Cardiac septum (tissue), 1 donor: Measurements from ENCODE around the gene PHLDA3. TPM values are rescaled to one million over a fixed set of nuclear protein-coding genes. Genes with fewer than 3 reads are reported as not detected.
"Not testable (repeated sequence)": the region's sequence is repeated elsewhere in the genome, so short reads cannot be mapped to it uniquely, and the experiment has no call there.

ENCODE experiments used
- DNase-seq: peaks from one replicate; pipeline ENCODE4 v3.0.0-alpha.2; 2020; ENCODE audit warnings: low spot score
- intact Hi-C: fragments of 100-400 bp; cut with DNase I; formaldehyde crosslinking; loops from one replicate; pipeline ENCODE4 v1.14.0; 2022
- total RNA-seq: library from RNA; stranded (reverse); fragmentation: NEBNext Ultra II Directional; extraction: Animal tissue kit (Norgen Biotek cat#: 25700); gene quantifications from one replicate; pipeline ENCODE4 v1.2.1, GENCODE V29; 2021
- donor health status: DM: no; HTN: no; CAD: no.

The PHLDA3 gene
- total RNA-seq, 1 donor from 2014 or later, result 44.6 TPM

DNA sequence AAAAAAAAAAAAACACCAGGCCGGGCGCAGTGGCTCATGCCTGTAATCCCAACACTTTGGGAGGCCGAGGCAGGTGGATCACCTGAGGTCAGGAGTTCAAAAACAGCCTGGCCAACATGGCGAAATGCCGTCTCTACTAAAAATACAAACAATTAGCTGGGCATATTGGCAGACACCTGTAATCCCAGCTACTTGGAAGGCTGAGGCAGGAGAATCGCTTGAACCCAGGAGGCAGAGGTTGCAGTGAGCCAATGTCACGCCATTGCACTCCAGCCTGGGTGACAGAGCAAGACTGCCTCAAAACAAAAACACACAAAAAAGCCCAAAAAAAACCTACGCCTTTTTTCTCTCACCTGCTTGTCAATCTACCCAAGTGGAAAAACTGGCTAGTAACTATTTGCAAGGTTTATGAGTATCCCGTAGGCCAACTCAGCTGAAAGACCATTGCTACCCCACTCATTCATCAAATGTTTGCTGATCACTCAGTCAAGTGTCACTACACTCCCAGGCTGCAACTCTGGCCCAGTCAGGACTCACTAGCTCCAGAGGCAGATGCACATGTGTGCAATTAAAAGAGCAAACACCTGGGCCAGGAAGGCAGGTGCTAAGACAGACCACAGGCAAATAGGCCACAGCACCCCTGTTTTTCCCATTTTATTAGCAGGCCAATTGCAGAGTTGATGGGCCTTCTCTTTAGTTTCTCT lies 36.0 kb upstream of the PHLDA3 start:
- DNase-seq, result no peak
- intact Hi-C loops, result loop anchor here (1.0 kb wide), 1 partner anchor 8 kb away; no protein-coding TSS in a partner anchor

- intact Hi-C loops, result no loop called here
- DNase-seq, result no peak
These were observed 35.2 kb upstream of the PHLDA3 start for GRCh38 chr1:201504179-201504631.

DNA sequence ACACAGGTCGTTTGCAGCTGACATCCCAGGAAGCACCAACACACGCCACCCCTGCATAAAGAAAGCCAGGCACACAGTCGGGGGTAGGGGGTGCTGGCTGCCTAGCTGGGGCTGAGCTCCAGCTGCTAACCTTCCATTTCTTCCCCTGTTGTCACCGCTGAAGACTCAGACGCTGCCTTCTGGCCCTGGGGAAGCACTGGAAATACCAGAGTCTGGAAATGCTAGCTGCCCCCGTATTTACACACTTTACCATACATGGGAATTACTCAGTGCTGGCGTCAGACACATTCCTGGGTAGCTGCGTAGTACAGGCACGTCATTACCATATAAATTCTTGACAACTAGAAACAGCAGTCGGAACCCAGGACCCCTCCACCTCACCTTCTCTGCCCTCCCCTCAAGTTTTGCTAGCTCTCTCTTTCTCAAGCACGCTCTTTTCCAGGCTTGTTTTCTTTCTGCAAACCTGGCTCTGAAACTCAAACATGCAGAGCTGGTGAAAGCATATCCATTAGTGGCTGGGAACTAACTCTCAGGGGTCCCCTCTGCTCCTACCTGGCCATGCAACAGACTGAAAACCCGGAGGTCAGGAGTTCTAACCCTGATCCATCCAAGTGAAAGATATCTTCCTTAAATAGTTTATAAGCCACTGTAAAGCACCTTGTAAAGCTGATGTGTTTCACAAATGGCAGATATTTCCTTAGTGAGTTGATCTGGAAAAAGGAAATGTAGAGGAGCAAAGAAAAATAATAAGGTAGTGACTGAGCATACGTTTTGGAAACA lies 34.6 kb upstream of the PHLDA3 start:
- intact Hi-C loops, result no loop called here
- no peak for DNase-seq

- DNase-seq, result no peak
These were observed 33.5 kb upstream of the PHLDA3 start for GRCh38 chr1:201502511-201502857.

GRCh38 chr1:201501812-201502510 lies 33.0 kb upstream of the PHLDA3 start:
- intact Hi-C loops, result no loop called here
- DNase-seq, result no peak

More at GRCh38 chr1:201502511-201502857, 33.5 kb upstream of the PHLDA3 start:
- intact Hi-C loops, result no loop called here

GRCh38 chr1:201501144-201501543 lies 32.2 kb upstream of the PHLDA3 start:
- intact Hi-C loops, result no loop called here
- no peak for DNase-seq

GRCh38 chr1:201500670-201501120 lies 31.7 kb upstream of the PHLDA3 start:
- intact Hi-C loops, result no loop called here
- DNase-seq, result no peak

- intact Hi-C loops, result no loop called here
- no peak for DNase-seq
These were observed 31.0 kb upstream of the PHLDA3 start for GRCh38 chr1:201499795-201500669.

GRCh38 chr1:201499191-201499590 lies 30.2 kb upstream of the PHLDA3 start:
- intact Hi-C loops, result no loop called here
- no peak for DNase-seq

GRCh38 chr1:201498621-201499020 lies 29.6 kb upstream of the PHLDA3 start:
- DNase-seq, result no peak
- intact Hi-C loops, result no loop called here

GRCh38 chr1:201497935-201498509 lies 29.0 kb upstream of the PHLDA3 start:
- DNase-seq, result no peak
- intact Hi-C loops, result loop anchor here (1.0 kb wide), 1 partner anchor 7 kb away; no protein-coding TSS in a partner anchor

DNA sequence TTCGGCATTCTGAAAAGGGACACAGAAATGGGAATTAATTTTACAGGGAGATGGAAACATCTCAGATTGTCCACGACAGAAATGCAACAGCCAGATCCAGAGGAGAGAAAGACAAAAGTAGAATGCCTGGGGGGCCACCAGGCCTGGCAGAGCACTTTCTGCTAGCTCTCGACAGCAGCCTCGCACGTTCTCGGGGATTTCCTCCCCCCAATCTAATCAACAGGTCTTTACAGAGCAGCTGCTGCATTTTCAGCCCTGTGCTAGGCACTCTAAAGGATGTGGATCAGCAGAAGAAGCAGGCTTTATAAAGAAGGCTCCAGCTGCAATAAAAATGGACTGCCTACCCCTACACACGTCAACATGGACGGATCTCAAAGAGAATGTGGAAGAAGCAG lies 27.3 kb upstream of the PHLDA3 start:
- no peak for DNase-seq
- intact Hi-C loops, result no loop called here

GRCh38 chr1:201495551-201496295 lies 26.7 kb upstream of the PHLDA3 start:
- intact Hi-C loops, result no loop called here
- peak; percentile 82 for DNase-seq

DNA sequence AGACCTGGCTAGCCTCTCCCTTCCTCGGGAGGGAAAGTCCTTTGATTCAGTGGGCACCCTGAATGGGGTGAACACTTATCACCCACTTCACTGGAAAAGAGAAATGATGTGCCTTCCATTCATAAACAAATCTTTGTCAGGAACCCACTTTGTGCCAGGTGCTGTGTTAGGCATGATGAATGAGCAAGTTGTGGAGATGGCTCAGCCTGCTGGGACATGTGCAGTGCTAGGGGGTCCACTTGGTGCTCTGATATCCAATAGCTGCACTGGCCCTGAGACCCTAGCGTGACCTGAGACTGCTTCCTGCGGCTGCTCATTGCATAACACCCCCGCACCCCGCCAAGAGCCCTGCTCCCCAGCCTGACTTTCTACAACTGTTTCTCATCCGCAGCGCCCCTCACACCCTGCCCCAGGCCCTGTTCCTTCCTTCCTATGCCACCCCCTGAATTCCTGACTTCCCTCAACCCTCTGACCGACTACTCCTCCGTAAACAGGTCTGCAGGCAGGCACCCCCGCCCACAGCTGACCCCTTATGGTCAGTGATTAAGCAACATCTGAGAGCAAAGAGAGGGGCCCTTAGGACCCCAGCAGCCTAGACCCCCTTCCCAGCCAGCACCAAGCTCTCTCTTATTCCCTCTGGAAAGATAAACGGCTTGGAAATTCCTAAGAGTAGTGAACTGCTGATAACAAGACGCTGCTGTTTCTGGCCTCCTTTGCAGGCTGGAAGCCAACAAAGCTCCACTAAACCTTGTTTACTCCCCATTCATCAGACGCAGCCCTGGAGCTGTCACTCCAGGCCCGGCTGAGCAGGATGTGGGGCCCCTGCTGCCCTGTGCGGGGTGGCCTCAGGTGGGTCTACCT lies 25.0 kb upstream of the PHLDA3 start:
- DNase-seq, result no peak
- intact Hi-C loops, result no loop called here

DNA sequence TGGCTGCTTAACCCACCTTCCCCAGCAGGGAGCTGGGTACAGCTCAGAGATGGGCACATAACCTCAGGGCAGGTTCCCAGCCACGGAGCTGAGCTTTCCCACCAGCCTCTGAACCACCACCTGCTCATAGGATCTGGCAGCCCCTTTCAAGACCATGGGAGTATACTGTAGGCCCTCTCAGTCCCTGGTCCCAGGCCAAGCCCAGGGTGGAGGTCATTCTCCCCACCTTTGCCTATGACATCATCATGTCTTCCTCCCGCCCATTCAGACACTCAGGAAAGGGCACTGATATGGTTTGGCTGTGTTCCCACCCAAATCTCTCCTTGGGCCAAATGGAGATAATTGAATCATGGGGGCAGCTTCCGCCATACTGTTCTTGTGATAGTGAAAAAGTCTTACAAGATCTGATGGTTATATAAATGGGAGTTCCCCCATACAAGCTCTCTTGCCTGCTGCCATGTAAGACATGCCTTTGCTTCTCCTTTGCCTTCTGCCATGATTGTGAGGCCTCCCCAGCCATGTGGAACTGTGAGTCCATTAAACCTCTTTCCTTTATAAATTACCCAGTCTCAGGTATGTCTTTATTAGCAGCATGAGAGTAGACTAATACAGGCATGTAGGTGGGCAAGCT lies 24.2 kb upstream of the PHLDA3 start:
- DNase-seq, intact Hi-C loops: not testable (repeated sequence)

DNA sequence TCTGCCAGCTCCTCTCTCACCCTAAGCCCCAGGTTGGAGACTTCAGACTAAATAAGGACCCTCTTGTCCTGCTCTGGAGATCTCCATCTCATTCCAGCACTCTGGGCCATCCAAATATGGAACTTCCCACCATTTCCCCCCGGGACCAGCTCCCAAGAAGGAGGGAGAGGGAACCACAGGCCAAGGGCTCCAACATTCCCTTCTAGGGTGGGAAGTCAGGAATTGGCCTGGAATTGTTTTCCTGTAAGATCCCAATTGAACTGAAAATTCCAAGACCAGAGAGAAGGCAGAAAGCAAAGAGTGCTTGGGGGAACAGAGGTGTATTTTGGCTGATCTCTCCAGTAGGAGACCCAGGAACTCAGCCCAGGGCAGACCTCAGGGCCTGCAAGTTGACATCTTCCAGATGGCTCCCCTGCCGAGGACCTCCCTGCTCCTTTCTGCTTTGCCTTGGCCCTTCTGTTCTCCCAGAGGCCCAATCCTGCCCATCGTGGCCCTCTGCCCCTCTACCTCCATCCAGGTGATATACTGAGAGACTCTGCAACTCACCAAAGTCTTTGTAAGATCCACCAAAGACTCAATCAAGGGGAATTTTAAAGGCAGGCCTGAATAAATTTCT lies 23.0 kb upstream of the PHLDA3 start:
- no peak for DNase-seq
- intact Hi-C loops, result no loop called here
